PFSK-1 (cell line): ENCODE measurements around the gene SUPT3H.

Experiments
- FOXP2 ChIP-seq: optimal IDR thresholded peaks from 2 replicates; pipeline ENCODE3; 2011; ENCODE audit warnings: borderline replicate concordance, control low read depth, inconsistent platforms; ENCODE audit not compliant: insufficient read depth; ENCODE audit errors: extremely low read length, extremely low read depth
- POLR2AphosphoS5 ChIP-seq: IDR thresholded peaks from 2 replicates; pipeline ENCODE4 v1.6.1; 2012; ENCODE audit warnings: low read depth, mild to moderate bottlenecking, control low read depth, low read length, moderate library complexity
- REST ChIP-seq, 2 experiments: IDR thresholded peaks; 2 replicates each; pipeline versions ENCODE4 v1.6.1 to v1.8.0; 2011 to 2012; ENCODE audit warnings: low read depth in 2 of 2, low read length in 2 of 2, control low read depth in 1 of 2, inconsistent platforms in 1 of 2, mild to moderate bottlenecking in 1 of 2, moderate library complexity in 1 of 2; ENCODE audit not compliant: insufficient read depth in 1 of 2
- TAF1 ChIP-seq: IDR thresholded peaks from 2 replicates; pipeline ENCODE4 v1.6.1; 2012; ENCODE audit warnings: low read length, control low read depth, borderline replicate concordance; ENCODE audit not compliant: insufficient read depth

DNA sequence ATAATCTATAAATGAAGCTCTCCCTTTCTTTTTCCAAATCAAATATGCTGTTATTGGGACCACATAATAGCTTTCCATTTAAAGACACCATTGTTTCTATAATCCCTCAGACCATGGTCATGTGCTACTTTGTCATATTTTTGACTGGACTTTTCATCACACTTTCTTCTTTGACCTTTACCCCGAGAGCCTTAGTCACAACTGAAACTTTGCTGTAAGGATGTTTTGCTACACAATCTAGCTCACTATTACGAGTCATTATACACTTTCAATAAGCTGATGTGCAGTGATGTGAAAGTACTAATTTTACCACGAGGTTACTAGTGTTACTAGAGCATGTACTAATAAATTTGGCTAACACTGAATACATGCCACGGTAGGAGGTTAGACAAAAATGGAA lies 416.8 kb downstream of the SUPT3H start:
- TF ChIP-seq POLR2AphosphoS5 (no peak), TAF1 (no peak), REST (IDR thresholded peaks at IDR 0.05; ENCODE audit: insufficient read depth in 1 of 2, low read depth in 2 of 2, low read length in 2 of 2) (no peak), FOXP2 (no peak)
